MCF 10A (cell line): Measurements from ENCODE around the gene RMRP. TPM values are rescaled to one million over a fixed set of nuclear protein-coding genes. Genes with fewer than 3 reads are reported as not detected.

Experiments used
- Bru-seq: library from RNA; stranded (reverse); fragments of 400-500 nt; gene quantifications from one replicate; lab custom pipeline; 2021; lab: Mats Ljungman, UMichigan
- BruChase-seq, 2 experiments: library from RNA; stranded (reverse); fragments of 400-500 nt; gene quantifications; one replicate each; lab custom pipeline; 2021; lab: Mats Ljungman, UMichigan
- BruUV-seq: library from RNA; stranded (reverse); fragments of 400-500 nt; replicated peaks from 2 replicates; lab custom pipeline; 2021; lab: Mats Ljungman, UMichigan
- CTCF ChIA-PET: fragments of 300-600 bp; sonication (Branson Sonifier 250); formaldehyde crosslinking; extraction: SDS; loops from one replicate; lab custom pipeline; 2021; ENCODE audit warnings: antibody characterized with exemption, inconsistent platforms; lab: Yijun Ruan, JAX
- POLR2A ChIA-PET: fragments of 300-600, 350-650 bp; sonication (Branson Sonifier 250); formaldehyde crosslinking; extraction: SDS; loops from one replicate; lab custom pipeline; 2020; ENCODE audit warnings: antibody characterized with exemption, inconsistent platforms; lab: Yijun Ruan, JAX
- DNase-seq: peaks from one replicate; pipeline ENCODE4 v3.0.0-alpha.2; 2018; ENCODE audit not compliant: unreplicated experiment
- H3K27ac Mint-ChIP-seq: one replicate; pipeline ENCODE4 v1.8.0; 2022; ENCODE audit warnings: mild to moderate bottlenecking, low read depth, mixed read lengths; ENCODE audit not compliant: unreplicated experiment
- H3K27me3 Mint-ChIP-seq: one replicate; pipeline ENCODE4 v1.8.0; 2022; ENCODE audit warnings: mixed read lengths; ENCODE audit not compliant: insufficient read depth, unreplicated experiment
- H3K36me3 Mint-ChIP-seq: one replicate; pipeline ENCODE4 v1.8.0; 2022; ENCODE audit warnings: mild to moderate bottlenecking, moderate library complexity, mixed read lengths; ENCODE audit not compliant: insufficient read depth, unreplicated experiment
- H3K4me1 Mint-ChIP-seq: one replicate; pipeline ENCODE4 v1.8.0; 2022; ENCODE audit warnings: mixed read lengths; ENCODE audit not compliant: insufficient read depth, unreplicated experiment
- H3K4me3 Mint-ChIP-seq: one replicate; pipeline ENCODE4 v1.8.0; 2022; ENCODE audit warnings: mild to moderate bottlenecking, moderate library complexity, mixed read lengths; ENCODE audit not compliant: unreplicated experiment
- H3K9me3 Mint-ChIP-seq: one replicate; pipeline ENCODE4 v1.8.0; 2022; ENCODE audit warnings: mixed read lengths; ENCODE audit not compliant: unreplicated experiment
- intact Hi-C: fragments of 100-400 bp; cut with micrococcal nuclease; formaldehyde crosslinking; loops from 2 replicates; pipeline ENCODE4 v1.14.1; 2022
- long read RNA-seq: library from polyadenylated mRNA; stranded (forward); transcript quantifications from one replicate; pipeline ENCODE4 v2.0.0, GENCODE V29; 2022
- total RNA-seq: library from RNA; stranded (reverse); gene quantifications from 2 replicates; pipeline ENCODE4 v1.2.3, GENCODE V29; 2022
- TF ChIP-seq, protein P1 (sequence below): fragments of 200-600 bp; IDR thresholded peaks from one replicate; pipeline ENCODE4 v1.8.0; 2022; ENCODE audit warnings: antibody characterized with exemption, mild to moderate bottlenecking; ENCODE audit not compliant: unreplicated experiment

Gene RMRP
- 13,245 and 17,503 TPM in 2 replicates for total RNA-seq
- not detected for Bru-seq, nascent RNA
- BruChase-seq, experiment 1, labeled RNA remaining after a 6-hour chase, result percentile 33 among the genes with signal in this experiment
- BruChase-seq, experiment 2, labeled RNA remaining after a 2-hour chase, result not detected
- long read RNA-seq, result 0 reads

GRCh38 chr9:35657546-35658136 lies at the start of gene RMRP:
Gene RMRP, minus strand, starts transcription at chr9:35658019.
- H3K9me3 Mint-ChIP-seq, result no peaks in the 10 kb centered on the region
- ChIA-PET CTCF (interaction anchor here (0.5 to 11.0 kb wide), 20 partner anchors 11 to 1411 kb away, joined by 3 to 119 read pairs (median 4); partner anchors contain the start of genes CREB3 and TLN1), POLR2A (interaction anchor here (0.6 to 5.4 kb wide), 29 partner anchors 11 to 578 kb away, joined by 3 to 61 read pairs (median 5); partner anchors contain the start of genes ATOSB, CREB3, FANCG and GBA2)
- peak within 1 kb of the TSS; percentile 100 for H3K27ac Mint-ChIP-seq
- peaks cover 21% of the 10 kb centered on the region for H3K4me1 Mint-ChIP-seq
- H3K4me3 Mint-ChIP-seq, result peak within 1 kb of the TSS; percentile 62
- peaks cover 33% of the 10 kb centered on the region for H3K36me3 Mint-ChIP-seq
- TF ChIP-seq, protein P1, sequence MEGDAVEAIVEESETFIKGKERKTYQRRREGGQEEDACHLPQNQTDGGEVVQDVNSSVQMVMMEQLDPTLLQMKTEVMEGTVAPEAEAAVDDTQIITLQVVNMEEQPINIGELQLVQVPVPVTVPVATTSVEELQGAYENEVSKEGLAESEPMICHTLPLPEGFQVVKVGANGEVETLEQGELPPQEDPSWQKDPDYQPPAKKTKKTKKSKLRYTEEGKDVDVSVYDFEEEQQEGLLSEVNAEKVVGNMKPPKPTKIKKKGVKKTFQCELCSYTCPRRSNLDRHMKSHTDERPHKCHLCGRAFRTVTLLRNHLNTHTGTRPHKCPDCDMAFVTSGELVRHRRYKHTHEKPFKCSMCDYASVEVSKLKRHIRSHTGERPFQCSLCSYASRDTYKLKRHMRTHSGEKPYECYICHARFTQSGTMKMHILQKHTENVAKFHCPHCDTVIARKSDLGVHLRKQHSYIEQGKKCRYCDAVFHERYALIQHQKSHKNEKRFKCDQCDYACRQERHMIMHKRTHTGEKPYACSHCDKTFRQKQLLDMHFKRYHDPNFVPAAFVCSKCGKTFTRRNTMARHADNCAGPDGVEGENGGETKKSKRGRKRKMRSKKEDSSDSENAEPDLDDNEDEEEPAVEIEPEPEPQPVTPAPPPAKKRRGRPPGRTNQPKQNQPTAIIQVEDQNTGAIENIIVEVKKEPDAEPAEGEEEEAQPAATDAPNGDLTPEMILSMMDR, result no peak
- BruUV-seq, result no TSS peak
- no peaks in the 10 kb centered on the region for H3K27me3 Mint-ChIP-seq
- DNase-seq, result peak; percentile 99
- intact Hi-C loops, result loop anchor here (2.0 to 10.0 kb wide), 4 partner anchors 31 to 247 kb away; partner anchors contain the start of genes HRCT1, SPAAR and TPM2

GRCh38 chr9:35706951-35707350 lies 49.1 kb upstream of the RMRP start:
- no TSS peak for BruUV-seq
- POLR2A ChIA-PET, result interaction anchor here (1.1 kb wide), 1 partner anchor 12 kb away, joined by 3 read pairs; no protein-coding TSS in a partner anchor
- peaks cover 70% of the 10 kb centered on the region for H3K36me3 Mint-ChIP-seq
- H3K27ac Mint-ChIP-seq, result no peak overlapping the region
- H3K4me3 Mint-ChIP-seq, result no peak overlapping the region
- intact Hi-C loops, result no loop called here
- H3K4me1 Mint-ChIP-seq, result no peaks in the 10 kb centered on the region
- no peaks in the 10 kb centered on the region for H3K27me3 Mint-ChIP-seq
- CTCF ChIA-PET, result interaction anchor here (0.5 to 12.5 kb wide), 7 partner anchors 13 to 89 kb away, joined by 3 to 155 read pairs (median 4); partner anchors contain the start of gene CCDC107
- TF ChIP-seq, protein P1, result no peak
- DNase-seq, result no peak
- no peaks in the 10 kb centered on the region for H3K9me3 Mint-ChIP-seq

DNA sequence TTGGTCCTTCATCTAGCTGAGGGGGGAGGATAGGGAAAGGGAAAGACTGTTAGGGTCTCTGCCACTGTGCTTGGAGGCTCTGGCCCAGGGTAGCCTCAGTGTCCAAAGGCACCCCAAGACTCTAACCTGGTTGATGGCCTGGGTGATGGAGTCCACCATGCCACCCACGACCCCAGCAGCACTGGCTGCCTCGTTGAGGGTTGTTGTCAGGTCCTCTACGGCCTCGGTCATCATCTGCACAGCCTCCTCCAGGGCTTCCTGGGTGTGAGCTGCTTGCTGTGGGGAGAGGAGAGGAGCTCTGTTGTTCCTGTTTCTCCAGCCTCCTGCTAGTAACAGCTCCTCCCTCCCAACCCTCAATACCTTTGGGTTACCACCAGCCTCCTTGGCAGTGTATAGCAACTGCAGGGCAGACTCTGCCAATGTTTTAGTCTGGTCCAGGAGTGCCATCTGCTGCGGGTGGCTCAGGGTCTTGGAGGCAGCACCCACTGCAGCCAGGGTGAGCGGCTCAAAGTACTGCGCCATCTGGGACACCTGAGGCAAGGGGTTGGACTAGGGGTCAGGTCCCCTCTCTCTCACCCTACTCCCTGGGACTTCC lies 48.1 kb upstream of the RMRP start:
- ChIA-PET CTCF (interaction anchor here (0.7 to 12.5 kb wide), 3 partner anchors 9 to 24 kb away, joined by 3 to 155 read pairs (median 14); no protein-coding TSS in a partner anchor), POLR2A (no interaction called here)
- Mint-ChIP-seq H3K4me1 (no peaks in the 10 kb centered on the region), H3K4me3 (no peak overlapping the region), H3K36me3 (peaks cover 59% of the 10 kb centered on the region), H3K27ac (no peak overlapping the region), H3K9me3 (no peaks in the 10 kb centered on the region), H3K27me3 (no peaks in the 10 kb centered on the region)
- TSS peak; percentile 44 for BruUV-seq
- intact Hi-C loops, result no loop called here
- DNase-seq, result no peak
- TF ChIP-seq, protein P1, result no peak

GRCh38 chr9:35705372-35705771 lies 47.6 kb upstream of the RMRP start:
- ChIA-PET CTCF (interaction anchor here (0.7 to 12.5 kb wide), 4 partner anchors 9 to 94 kb away, joined by 3 to 155 read pairs (median 8); no protein-coding TSS in a partner anchor), POLR2A (interaction anchor here (0.9 kb wide), 1 partner anchor 15 kb away, joined by 3 read pairs; the partner anchor contains the start of gene TPM2)
- H3K36me3 Mint-ChIP-seq, result peaks cover 54% of the 10 kb centered on the region
- no peak overlapping the region for H3K4me3 Mint-ChIP-seq
- no peaks in the 10 kb centered on the region for H3K4me1 Mint-ChIP-seq
- no peaks in the 10 kb centered on the region for H3K9me3 Mint-ChIP-seq
- TF ChIP-seq, protein P1, result no peak
- intact Hi-C loops, result no loop called here
- DNase-seq, result no peak
- H3K27ac Mint-ChIP-seq, result no peak overlapping the region
- BruUV-seq, result no TSS peak
- H3K27me3 Mint-ChIP-seq, result no peaks in the 10 kb centered on the region
